ENCODE data around the gene PPP1R36.
"Not testable (repeated sequence)": the region's sequence is repeated elsewhere in the genome, so short reads cannot be mapped to it uniquely, and the experiment has no call there.

The PPP1R36 gene

DNA sequence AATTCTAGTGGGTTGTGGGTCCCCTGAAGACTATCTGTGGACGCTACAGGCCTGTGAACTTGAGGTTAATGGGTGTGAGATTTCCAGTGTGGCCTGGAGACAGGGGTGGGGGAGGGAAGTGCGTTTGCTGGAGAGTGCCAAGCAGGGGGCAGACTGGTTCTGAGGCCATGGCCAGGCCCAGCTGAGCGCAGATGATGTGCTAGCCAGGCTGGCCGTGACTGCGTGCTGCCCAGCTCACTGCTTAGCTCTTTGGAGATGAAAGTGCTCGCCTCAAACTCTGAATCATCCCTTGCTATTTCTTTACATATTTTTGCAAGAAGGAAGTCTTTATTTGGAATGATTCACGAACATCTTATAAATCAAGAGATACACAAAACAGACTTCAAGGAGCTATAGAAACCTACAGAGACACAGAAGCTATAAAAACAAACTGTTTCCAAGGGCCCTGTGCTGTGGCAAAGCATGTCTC is 79.2 kb downstream of the PPP1R36 start:
- no peaks in the 10 kb centered on the region for H3K27me3 ChIP-seq (ENCODE audit: control insufficient read depth in 1 of 2, insufficient read depth in 2 of 2, low read length in 2 of 2)
- no peak overlapping the region for H3K27ac ChIP-seq (ENCODE audit: low read depth, low read length)
- peaks cover 0 to 4% of the 10 kb centered on the region in 2 donors for H3K4me1 ChIP-seq (ENCODE audit: control insufficient read depth in 1 of 2, insufficient read depth in 2 of 2, low read length in 2 of 2)
- no peaks in the 10 kb centered on the region for H3K9me3 ChIP-seq (ENCODE audit: control insufficient read depth in 1 of 2, low read length in 2 of 2)
- H3K36me3 ChIP-seq (ENCODE audit: control insufficient read depth in 1 of 2, insufficient read depth in 2 of 2, low read length in 2 of 2): no peaks in the 10 kb centered on the region
- H3K9ac ChIP-seq (ENCODE audit: low read depth in 1 of 2, low read length in 2 of 2): no peak overlapping the region
- no peak overlapping the region for H3K4me3 ChIP-seq (ENCODE audit: low read depth in 1 of 2, low read length in 2 of 2)

DNA sequence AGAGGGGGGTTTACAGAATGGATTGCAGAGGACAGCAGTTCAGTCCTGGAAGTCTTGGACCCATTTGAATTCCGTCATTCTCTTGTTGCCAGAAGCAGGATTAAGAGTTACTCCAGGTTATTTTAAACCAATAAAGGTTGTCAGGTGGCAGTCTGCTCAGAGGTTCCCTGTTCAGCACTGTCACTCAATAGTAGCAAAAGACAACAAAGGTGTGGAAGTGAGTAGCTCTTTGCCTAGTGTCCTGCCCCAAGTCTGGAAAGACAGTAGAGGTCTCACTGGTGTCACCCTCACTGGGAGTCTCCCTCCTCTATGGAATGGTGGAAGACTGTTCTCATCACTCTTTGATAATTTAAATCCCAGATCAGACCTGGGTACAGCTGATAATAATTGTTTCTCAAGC is 81.0 kb downstream of the PPP1R36 start:
- H3K27me3 ChIP-seq (ENCODE audit: control insufficient read depth in 1 of 2, insufficient read depth in 2 of 2, low read length in 2 of 2): no peaks in the 10 kb centered on the region
- H3K4me1 ChIP-seq (ENCODE audit: control insufficient read depth in 1 of 2, insufficient read depth in 2 of 2, low read length in 2 of 2): peaks cover 0 to under 1% of the 10 kb centered on the region in 2 donors
- H3K27ac ChIP-seq (ENCODE audit: low read depth, low read length): no peak overlapping the region
- H3K9ac ChIP-seq (ENCODE audit: low read depth in 1 of 2, low read length in 2 of 2): no peak overlapping the region
- no peaks in the 10 kb centered on the region for H3K36me3 ChIP-seq (ENCODE audit: control insufficient read depth in 1 of 2, insufficient read depth in 2 of 2, low read length in 2 of 2)
- no peaks in the 10 kb centered on the region for H3K9me3 ChIP-seq (ENCODE audit: control insufficient read depth in 1 of 2, low read length in 2 of 2)
- H3K4me3 ChIP-seq (ENCODE audit: low read depth in 1 of 2, low read length in 2 of 2): no peak overlapping the region

DNA sequence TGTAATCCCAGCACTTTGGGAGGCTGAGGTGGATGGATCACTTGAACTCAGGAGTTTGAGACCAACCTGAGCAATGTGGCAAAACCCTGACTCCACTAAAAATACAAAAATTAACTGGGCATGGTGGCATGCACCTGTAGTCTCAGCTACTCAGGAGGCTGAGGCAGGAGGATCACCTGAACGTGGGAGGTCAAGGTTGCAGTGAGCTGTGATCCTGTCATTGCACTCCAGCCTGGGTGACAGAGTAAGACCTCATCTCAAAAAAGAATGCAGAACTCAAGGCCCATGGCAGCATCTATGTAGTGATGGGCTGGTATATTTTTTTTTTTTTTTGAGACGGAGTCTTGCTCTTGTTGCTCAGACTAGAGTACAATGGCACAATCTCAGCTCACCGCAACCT is 81.5 kb downstream of the PPP1R36 start:
- H3K27ac ChIP-seq (ENCODE audit: low read depth, low read length); H3K4me1 ChIP-seq (ENCODE audit: control insufficient read depth in 1 of 2, insufficient read depth in 2 of 2, low read length in 2 of 2): not testable (repeated sequence)

DNA sequence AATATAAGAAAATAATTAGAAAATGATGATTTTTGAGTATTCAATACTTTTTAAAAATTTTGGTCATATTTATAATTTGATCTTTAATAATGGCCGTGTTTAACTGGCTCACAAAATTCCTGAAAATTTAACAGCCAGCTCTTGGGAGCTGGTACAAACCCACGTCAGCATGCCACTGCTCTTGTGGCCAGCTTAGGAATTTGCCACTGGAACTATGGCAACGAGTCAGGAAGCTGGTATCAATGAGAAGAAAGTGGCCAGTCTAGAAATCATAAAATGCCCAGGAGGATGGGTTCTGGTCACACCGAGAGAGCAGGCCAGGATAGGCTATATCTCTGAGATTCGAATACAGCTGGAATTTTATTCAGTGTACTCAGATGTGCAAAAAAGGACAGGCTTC is 82.3 kb downstream of the PPP1R36 start:
- Histone ChIP-seq H3K4me3 (ENCODE audit: low read depth in 1 of 2, low read length in 2 of 2) (no peak overlapping the region), H3K9me3 (ENCODE audit: control insufficient read depth in 1 of 2, low read length in 2 of 2) (no peaks in the 10 kb centered on the region), H3K27me3 (ENCODE audit: control insufficient read depth in 1 of 2, insufficient read depth in 2 of 2, low read length in 2 of 2) (no peaks in the 10 kb centered on the region), H3K27ac (ENCODE audit: low read depth, low read length) (no peak overlapping the region), H3K4me1 (ENCODE audit: control insufficient read depth in 1 of 2, insufficient read depth in 2 of 2, low read length in 2 of 2) (peaks cover 0 to 4% of the 10 kb centered on the region in 2 donors), H3K36me3 (ENCODE audit: control insufficient read depth in 1 of 2, insufficient read depth in 2 of 2, low read length in 2 of 2) (no peaks in the 10 kb centered on the region), H3K9ac (ENCODE audit: low read depth in 1 of 2, low read length in 2 of 2) (no peak overlapping the region)

More for the DNA sequence above, 81.5 kb downstream of the PPP1R36 start:
- not testable (repeated sequence) for H3K9me3 ChIP-seq (ENCODE audit: control insufficient read depth in 1 of 2, low read length in 2 of 2); H3K27me3 ChIP-seq (ENCODE audit: control insufficient read depth in 1 of 2, insufficient read depth in 2 of 2, low read length in 2 of 2); H3K9ac ChIP-seq (ENCODE audit: low read depth in 1 of 2, low read length in 2 of 2); H3K36me3 ChIP-seq (ENCODE audit: control insufficient read depth in 1 of 2, insufficient read depth in 2 of 2, low read length in 2 of 2); H3K4me3 ChIP-seq (ENCODE audit: low read depth in 1 of 2, low read length in 2 of 2)

DNA sequence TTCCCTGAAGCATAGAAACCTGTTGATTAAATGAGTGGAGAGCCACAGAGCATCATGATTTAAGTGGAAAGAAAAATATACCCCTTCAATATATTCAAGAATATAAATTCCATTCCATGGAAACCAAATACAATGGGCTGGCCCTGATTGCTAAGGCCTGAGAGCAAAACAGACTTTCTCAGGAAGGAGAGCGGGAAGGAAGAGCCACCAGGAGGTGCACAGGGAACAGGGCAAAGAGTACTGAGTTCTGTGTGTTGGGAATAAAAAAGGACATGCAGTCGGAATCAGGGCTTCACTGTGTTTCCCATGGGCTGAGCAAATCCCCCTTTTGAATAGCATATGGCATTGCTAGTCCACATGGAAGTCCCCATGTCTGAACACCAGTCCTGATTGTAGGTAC is 84.8 kb downstream of the PPP1R36 start:
- Histone ChIP-seq H3K4me3 (ENCODE audit: low read depth in 1 of 2, low read length in 2 of 2) (no peak overlapping the region), H3K27me3 (ENCODE audit: control insufficient read depth in 1 of 2, insufficient read depth in 2 of 2, low read length in 2 of 2) (no peaks in the 10 kb centered on the region), H3K36me3 (ENCODE audit: control insufficient read depth in 1 of 2, insufficient read depth in 2 of 2, low read length in 2 of 2) (no peaks in the 10 kb centered on the region), H3K4me1 (ENCODE audit: control insufficient read depth in 1 of 2, insufficient read depth in 2 of 2, low read length in 2 of 2) (peaks cover 0 to 4% of the 10 kb centered on the region in 2 donors), H3K27ac (ENCODE audit: low read depth, low read length) (no peak overlapping the region), H3K9me3 (ENCODE audit: control insufficient read depth in 1 of 2, low read length in 2 of 2) (no peaks in the 10 kb centered on the region), H3K9ac (ENCODE audit: low read depth in 1 of 2, low read length in 2 of 2) (no peak overlapping the region)

DNA sequence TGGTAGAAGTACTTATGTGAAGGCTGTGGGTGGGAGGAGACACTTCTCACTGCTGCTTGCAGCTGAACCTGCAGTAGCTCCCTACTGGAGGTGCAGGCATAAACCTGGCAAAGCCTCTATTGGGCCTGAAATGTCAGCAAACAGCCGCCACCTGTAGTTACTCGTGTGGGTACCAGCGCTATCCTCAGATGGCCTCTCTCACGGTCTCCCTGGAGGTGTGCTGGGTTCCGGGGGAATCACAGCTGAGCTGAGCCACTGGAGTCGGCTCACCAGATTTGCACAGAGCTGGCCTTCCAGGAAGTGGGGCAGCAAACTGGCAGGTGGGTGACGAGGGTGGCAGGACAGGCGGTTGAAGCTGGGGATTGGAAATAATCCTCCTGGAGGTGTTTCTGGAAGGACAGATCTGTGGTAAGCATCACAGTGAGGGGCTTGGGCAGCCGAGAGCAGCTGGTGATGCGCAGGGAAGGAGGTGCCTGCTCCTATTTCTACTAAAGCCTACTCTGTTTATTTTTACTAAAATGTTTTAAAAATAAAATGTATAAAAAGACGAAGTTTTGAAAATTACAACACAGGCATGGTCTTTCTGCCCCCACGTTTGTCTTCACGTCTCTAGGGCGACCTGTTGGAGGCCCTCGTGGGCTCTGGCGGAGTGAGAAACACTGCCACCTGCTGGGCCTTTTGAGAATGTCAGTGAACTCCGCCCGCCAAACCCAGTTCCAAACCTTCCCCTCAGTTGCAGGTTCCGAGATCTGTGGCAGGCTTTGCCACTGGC is 86.6 kb downstream of the PPP1R36 start:
- Histone ChIP-seq H3K27ac (ENCODE audit: low read depth, low read length) (no peak overlapping the region), H3K4me3 (ENCODE audit: low read depth in 1 of 2, low read length in 2 of 2) (no peak overlapping the region), H3K27me3 (ENCODE audit: control insufficient read depth in 1 of 2, insufficient read depth in 2 of 2, low read length in 2 of 2) (no peaks in the 10 kb centered on the region), H3K4me1 (ENCODE audit: control insufficient read depth in 1 of 2, insufficient read depth in 2 of 2, low read length in 2 of 2) (peaks cover 0 to 4% of the 10 kb centered on the region in 2 donors), H3K9ac (ENCODE audit: low read depth in 1 of 2, low read length in 2 of 2) (no peak overlapping the region), H3K36me3 (ENCODE audit: control insufficient read depth in 1 of 2, insufficient read depth in 2 of 2, low read length in 2 of 2) (no peaks in the 10 kb centered on the region), H3K9me3 (ENCODE audit: control insufficient read depth in 1 of 2, low read length in 2 of 2) (no peaks in the 10 kb centered on the region)

DNA sequence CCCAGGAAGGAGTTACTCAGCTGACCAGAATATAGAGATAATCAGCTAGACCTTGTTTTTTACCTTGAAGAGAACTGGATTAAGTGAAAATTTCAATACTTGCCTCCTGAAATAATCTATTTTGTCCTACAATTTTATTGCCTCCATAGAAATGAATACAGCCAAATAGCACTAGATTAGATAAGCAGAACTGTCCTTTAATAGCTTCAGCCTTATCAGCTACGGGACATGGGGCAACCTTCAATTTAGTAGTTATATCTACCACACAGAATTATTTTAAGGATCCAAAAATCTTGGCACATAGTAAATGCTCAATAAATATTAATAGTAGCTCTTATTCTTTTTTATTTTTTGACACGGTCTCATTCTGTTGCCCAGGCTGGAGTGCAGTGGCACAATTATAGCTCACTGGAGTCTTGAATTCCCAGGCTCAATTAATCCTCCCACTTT is 87.2 kb downstream of the PPP1R36 start:
- Histone ChIP-seq H3K4me1 (ENCODE audit: control insufficient read depth in 1 of 2, insufficient read depth in 2 of 2, low read length in 2 of 2) (peaks cover 0 to 4% of the 10 kb centered on the region in 2 donors), H3K27me3 (ENCODE audit: control insufficient read depth in 1 of 2, insufficient read depth in 2 of 2, low read length in 2 of 2) (no peaks in the 10 kb centered on the region), H3K9me3 (ENCODE audit: control insufficient read depth in 1 of 2, low read length in 2 of 2) (no peaks in the 10 kb centered on the region), H3K36me3 (ENCODE audit: control insufficient read depth in 1 of 2, insufficient read depth in 2 of 2, low read length in 2 of 2) (no peaks in the 10 kb centered on the region), H3K4me3 (ENCODE audit: low read depth in 1 of 2, low read length in 2 of 2) (no peak overlapping the region), H3K27ac (ENCODE audit: low read depth, low read length) (no peak overlapping the region), H3K9ac (ENCODE audit: low read depth in 1 of 2, low read length in 2 of 2) (no peak overlapping the region)

DNA sequence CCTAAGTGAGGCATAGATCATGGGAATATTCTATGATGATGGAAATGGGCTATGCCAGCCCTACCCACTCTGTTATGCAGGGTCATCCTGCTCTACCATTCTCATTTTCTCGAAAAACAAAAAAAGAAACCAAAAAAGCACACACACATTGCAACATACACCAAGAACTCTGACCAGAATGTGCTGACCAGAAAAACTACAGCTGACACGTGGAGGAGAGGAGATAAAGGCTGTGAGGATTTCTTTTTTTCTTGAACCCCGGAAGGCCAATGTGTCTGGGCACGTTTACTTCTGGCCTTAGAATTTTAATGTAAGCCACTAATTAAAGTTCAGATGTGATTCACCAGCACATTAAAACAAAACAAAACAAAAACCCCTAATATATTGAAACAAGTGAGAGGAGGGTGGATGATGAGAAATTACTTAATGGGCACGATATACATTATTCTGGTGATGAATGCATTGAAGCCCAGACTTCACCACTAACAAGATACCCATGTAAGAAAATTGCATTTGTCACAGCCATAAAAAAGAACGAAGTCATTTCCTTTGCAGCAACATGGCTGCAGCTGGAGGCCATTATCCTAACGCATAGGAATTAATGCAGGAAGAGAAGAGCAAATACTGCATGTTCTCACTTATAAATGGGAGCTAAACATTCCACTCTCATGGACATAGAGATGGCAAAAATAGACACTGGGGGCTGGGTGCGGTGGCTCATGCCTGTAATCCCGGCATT is 88.1 kb downstream of the PPP1R36 start:
- Histone ChIP-seq H3K27me3 (ENCODE audit: control insufficient read depth in 1 of 2, insufficient read depth in 2 of 2, low read length in 2 of 2) (no peaks in the 10 kb centered on the region), H3K4me3 (ENCODE audit: low read depth in 1 of 2, low read length in 2 of 2) (no peak overlapping the region), H3K27ac (ENCODE audit: low read depth, low read length) (no peak overlapping the region), H3K36me3 (ENCODE audit: control insufficient read depth in 1 of 2, insufficient read depth in 2 of 2, low read length in 2 of 2) (no peaks in the 10 kb centered on the region), H3K9ac (ENCODE audit: low read depth in 1 of 2, low read length in 2 of 2) (no peak overlapping the region), H3K4me1 (ENCODE audit: control insufficient read depth in 1 of 2, insufficient read depth in 2 of 2, low read length in 2 of 2) (peaks cover 0 to 4% of the 10 kb centered on the region in 2 donors), H3K9me3 (ENCODE audit: control insufficient read depth in 1 of 2, low read length in 2 of 2) (no peaks in the 10 kb centered on the region)

DNA sequence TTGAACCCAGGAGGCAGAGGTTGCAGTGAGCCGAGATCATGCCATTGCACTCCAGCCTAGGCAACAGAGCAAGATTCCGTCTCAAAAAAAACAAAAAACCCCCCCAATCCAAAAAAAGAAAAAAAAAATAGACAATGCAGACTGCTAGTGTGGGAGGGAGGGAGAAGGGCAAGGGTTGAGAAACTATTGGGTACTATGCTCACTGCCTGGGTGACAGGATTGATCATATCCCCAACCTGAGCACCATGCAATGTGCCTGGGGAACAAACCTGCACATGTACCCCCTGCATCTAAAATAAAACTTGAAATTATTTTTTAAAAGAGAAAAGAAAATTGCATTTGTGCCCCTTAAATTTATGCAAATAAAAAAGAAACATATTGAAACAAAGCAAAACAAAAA is 88.9 kb downstream of the PPP1R36 start:
- Histone ChIP-seq H3K9ac (ENCODE audit: low read depth in 1 of 2, low read length in 2 of 2) (no peak overlapping the region), H3K27ac (ENCODE audit: low read depth, low read length) (no peak overlapping the region), H3K36me3 (ENCODE audit: control insufficient read depth in 1 of 2, insufficient read depth in 2 of 2, low read length in 2 of 2) (no peaks in the 10 kb centered on the region), H3K4me3 (ENCODE audit: low read depth in 1 of 2, low read length in 2 of 2) (no peak overlapping the region), H3K27me3 (ENCODE audit: control insufficient read depth in 1 of 2, insufficient read depth in 2 of 2, low read length in 2 of 2) (no peaks in the 10 kb centered on the region), H3K4me1 (ENCODE audit: control insufficient read depth in 1 of 2, insufficient read depth in 2 of 2, low read length in 2 of 2) (peaks cover 0 to 4% of the 10 kb centered on the region in 2 donors), H3K9me3 (ENCODE audit: control insufficient read depth in 1 of 2, low read length in 2 of 2) (no peaks in the 10 kb centered on the region)
